Endothelial cell of umbilical vein (primary cell): ENCODE measurements around the gene IGFBP7. TPM values are rescaled to one million over a fixed set of nuclear protein-coding genes. Genes with fewer than 3 reads are reported as not detected.

Experiments used
- BruUV-seq: library from RNA; stranded (reverse); fragments of 400-500 nt; replicated peaks from 2 replicates; lab custom pipeline; 2021; lab: Mats Ljungman, UMichigan
- CTCF ChIA-PET: fragments of 300-600, 350-600 bp; sonication (Branson Sonifier 250); formaldehyde crosslinking; loops from one replicate; lab custom pipeline; 2021; ENCODE audit warnings: antibody characterized with exemption, inconsistent platforms; lab: Charles Lee
- POLR2A ChIA-PET: fragments of 300-600, 350-600 bp; sonication (Branson Sonifier 250); formaldehyde crosslinking; loops from one replicate; lab custom pipeline; 2021; ENCODE audit warnings: antibody characterized with exemption, inconsistent platforms; lab: Charles Lee
- DNase-seq: peaks from one replicate; pipeline ENCODE4 v3.0.0-alpha.2; 2011; ENCODE audit warnings: low read depth, low spot score
- FAIRE-seq: peaks from 2 replicates; lab custom pipeline; 2011; peaks lifted over from hg19 to GRCh38; lab: Jason Lieb, UNC
- H2AFZ ChIP-seq: 2 replicates; pipeline ENCODE4 v1.6.0; 2012; ENCODE audit warnings: low read depth, low read length, control low read depth, inconsistent platforms
- H3K27ac ChIP-seq: 2 replicates; pipeline ENCODE4 v1.5.1; 2011; ENCODE audit warnings: low read depth, mild to moderate bottlenecking, control low read depth, low read length, moderate library complexity; ENCODE audit not compliant: insufficient read depth
- H3K27me3 ChIP-seq, 2 experiments: 2 replicates each; pipeline versions ENCODE4 v1.6.0 to v1.6.1; 2011; ENCODE audit warnings: low read length in 2 of 2, mixed read lengths in 1 of 2; ENCODE audit not compliant: control insufficient read depth in 2 of 2, insufficient read depth in 2 of 2
- H3K36me3 ChIP-seq, 2 experiments: 2 replicates in 1 of 2; 3 replicates in 1 of 2; pipeline ENCODE4 v1.5.1; 2011; ENCODE audit warnings: low read length in 2 of 2, mild to moderate bottlenecking in 1 of 2, moderate library complexity in 1 of 2; ENCODE audit not compliant: control insufficient read depth in 2 of 2, insufficient read depth in 2 of 2; ENCODE audit errors: extremely low read depth in 1 of 2
- H3K4me1 ChIP-seq: 3 replicates; pipeline ENCODE4 v1.5.1; 2011; ENCODE audit warnings: mild to moderate bottlenecking, low read length; ENCODE audit not compliant: control insufficient read depth, insufficient read depth; ENCODE audit errors: extremely low read depth
- H3K4me2 ChIP-seq: 2 replicates; pipeline ENCODE4 v1.6.1; 2011; ENCODE audit warnings: low read length, control low read depth, mixed read lengths; ENCODE audit not compliant: insufficient read depth
- H3K4me3 ChIP-seq, 3 experiments: fragments of 200-600 bp in 1 of 3; sonication (generic), shearing (Covaris generic) in 1 of 3; replicated peaks in 1 of 3; 2 replicates each; pipeline ENCODE4 v1.5.1; 2011 to 2016; ENCODE audit warnings: control low read depth in 3 of 3, low read length in 3 of 3, mild to moderate bottlenecking in 2 of 3, inconsistent platforms in 1 of 3, low read depth in 1 of 3, moderate library complexity in 1 of 3; ENCODE audit not compliant: insufficient read depth in 1 of 3
- H3K79me2 ChIP-seq: 2 replicates; pipeline ENCODE4 v1.6.0; 2012; ENCODE audit warnings: low read length, inconsistent platforms; ENCODE audit not compliant: control insufficient read depth, insufficient read depth
- H3K9ac ChIP-seq: replicated peaks from 2 replicates; pipeline ENCODE3; 2011; ENCODE audit warnings: low read length, control low read depth; ENCODE audit not compliant: insufficient read depth; ENCODE audit errors: extremely low read depth
- H3K9me1 ChIP-seq: replicated peaks from 3 replicates; pipeline ENCODE4 v1.6.0; 2011; ENCODE audit warnings: mild to moderate bottlenecking, low read length; ENCODE audit not compliant: control insufficient read depth, insufficient read depth; ENCODE audit errors: extremely low read depth
- H3K9me3 ChIP-seq: replicated peaks from 2 replicates; pipeline ENCODE4 v1.5.1; 2012; ENCODE audit warnings: low read length, inconsistent platforms; ENCODE audit not compliant: control insufficient read depth, insufficient read depth
- H4K20me1 ChIP-seq: replicated peaks from 2 replicates; pipeline ENCODE3; 2011; ENCODE audit warnings: mild to moderate bottlenecking, low read length; ENCODE audit not compliant: control insufficient read depth, insufficient read depth; ENCODE audit errors: extremely low read depth
- EZH2 ChIP-seq: IDR thresholded peaks from 2 replicates; pipeline ENCODE4 v1.6.1; 2012; ENCODE audit warnings: borderline replicate concordance, low read depth, mild to moderate bottlenecking, moderate library complexity, low read length, inconsistent platforms; ENCODE audit not compliant: severe bottlenecking
- GATA2 ChIP-seq: IDR thresholded peaks from 2 replicates; pipeline ENCODE4 v1.7.0; 2011; ENCODE audit warnings: low read depth, mild to moderate bottlenecking, moderate library complexity, mixed read lengths, low read length; ENCODE audit not compliant: insufficient read length, insufficient read depth
- JUN ChIP-seq: IDR thresholded peaks from 2 replicates; pipeline ENCODE4 v1.6.1; 2011; ENCODE audit warnings: borderline replicate concordance, low read depth; ENCODE audit not compliant: insufficient read length, insufficient read depth
- MYC ChIP-seq: IDR thresholded peaks from one replicate; pipeline ENCODE4 v1.6.1; 2011; ENCODE audit warnings: mild to moderate bottlenecking, low read depth, low read length
- POLR2A ChIP-seq: IDR thresholded peaks from 2 replicates; pipeline ENCODE4 v1.6.1; 2012; ENCODE audit warnings: low read depth, mild to moderate bottlenecking, control low read depth, low read length
- POLR2AphosphoS5 ChIP-seq: IDR thresholded peaks from 2 replicates; pipeline ENCODE4 v1.6.1; 2012; ENCODE audit warnings: low read depth, mild to moderate bottlenecking, control low read depth, low read length, moderate library complexity; ENCODE audit not compliant: insufficient read depth
- dilution Hi-C: fragments of 300-500 bp; cut with MboI; formaldehyde crosslinking; loops from one replicate; pipeline ENCODE4 v1.15.0; 2019; ENCODE audit warnings: low sequenced_read_pairs; ENCODE audit not compliant: extremely low pct_ligation_motif_present
- intact Hi-C: fragments of 100-400 bp; cut with micrococcal nuclease; formaldehyde crosslinking; loops from one replicate; pipeline ENCODE4 v1.10.0; 2022
- polyA plus RNA-seq, 4 experiments: library from polyadenylated mRNA; depleted of rRNA in 3 of 4; stranded (reverse) in 3 of 4; unstranded in 1 of 4; fragments of >200 nt; gene quantifications; 2 replicates each; pipeline versions ENCODE4 v1.2.1 to v1.2.3, GENCODE V29; 2011 to 2012; ENCODE audit warnings: missing spikeins in 1 of 4
- total RNA-seq: library from RNA; stranded (reverse); gene quantifications from 2 replicates; pipeline ENCODE4 v1.2.3, GENCODE V29; 2021
- TF ChIP-seq, protein P1 (sequence below), 2 donors: IDR thresholded peaks; 1 replicate in 1 of 2; 2 replicates in 1 of 2; pipeline ENCODE4 v1.5.1; 2011; ENCODE audit warnings: low read length in 2 of 2, mild to moderate bottlenecking in 2 of 2, moderate library complexity in 2 of 2, control low read depth in 1 of 2, inconsistent platforms in 1 of 2, low read depth in 1 of 2; ENCODE audit not compliant: insufficient read depth in 1 of 2; ENCODE audit errors: extremely low read depth in 1 of 2
- TF ChIP-seq, protein P2 (sequence below): IDR thresholded peaks from 2 replicates; pipeline ENCODE4 v1.6.1; 2011; ENCODE audit not compliant: insufficient read depth, insufficient read length

IGFBP7 gene
- total and polyA plus RNA-seq, 2 donors (not counting 3 experiments of a cell fraction or from before 2014, with no cell fraction given), result 526 to 770 TPM

DNA sequence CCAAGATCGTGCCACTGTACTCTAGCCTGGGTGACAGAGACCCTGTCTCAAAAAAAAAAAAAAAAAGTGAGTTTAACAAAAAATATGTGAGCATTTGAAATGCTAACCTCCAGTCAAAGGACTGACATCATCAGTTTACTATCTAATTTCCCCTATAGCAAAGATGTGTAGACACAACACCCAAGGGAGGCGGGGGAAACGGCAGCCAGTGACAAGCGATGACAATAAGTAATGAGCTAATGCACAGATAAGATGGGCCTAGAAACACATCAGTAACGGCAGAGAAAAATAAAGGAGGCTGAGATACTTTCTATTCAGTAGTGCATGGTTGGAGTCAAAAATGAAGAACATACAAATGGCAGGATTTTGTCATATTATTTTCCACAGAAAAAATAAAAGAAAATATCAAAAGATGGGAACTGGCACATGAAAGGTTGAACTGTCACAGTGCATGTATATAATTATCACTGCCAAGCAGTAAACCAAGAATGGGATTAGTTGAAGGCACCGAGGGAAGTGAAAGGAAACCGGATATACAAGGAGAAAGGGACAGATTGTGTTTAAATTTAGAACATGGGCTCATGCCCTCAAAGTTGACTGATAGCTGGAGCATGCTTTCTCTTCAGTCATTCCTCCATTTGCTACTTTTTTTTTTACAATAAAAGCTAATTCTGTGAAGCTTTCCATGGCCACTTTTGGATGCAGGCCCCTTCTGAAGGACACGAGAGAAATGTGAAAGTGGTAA, 41.8 kb downstream of the IGFBP7 start:
- H3K27ac ChIP-seq, result no peak overlapping the region

More for the DNA sequence above, 41.8 kb downstream of the IGFBP7 start:
- H2AFZ ChIP-seq, result no peak overlapping the region
- peaks cover 57% of the 10 kb centered on the region for H3K79me2 ChIP-seq
- no peak for DNase-seq
- intact Hi-C loops, result no loop called here
- H3K27me3 ChIP-seq, result no peaks in the 10 kb centered on the region
- H3K4me2 ChIP-seq, result no peak overlapping the region
- dilution Hi-C loops, result no loop called here
- H3K4me3 ChIP-seq, result no peak overlapping the region
- no peaks in the 10 kb centered on the region for H3K9me3 ChIP-seq
- H3K4me1 ChIP-seq, result peaks cover 27% of the 10 kb centered on the region
- CTCF ChIA-PET, result interaction anchor here (1.0 kb wide), 1 partner anchor 10 kb away, joined by 3 read pairs; no protein-coding TSS in a partner anchor
- no peaks in the 10 kb centered on the region for H4K20me1 ChIP-seq
- TF ChIP-seq, protein P1, sequence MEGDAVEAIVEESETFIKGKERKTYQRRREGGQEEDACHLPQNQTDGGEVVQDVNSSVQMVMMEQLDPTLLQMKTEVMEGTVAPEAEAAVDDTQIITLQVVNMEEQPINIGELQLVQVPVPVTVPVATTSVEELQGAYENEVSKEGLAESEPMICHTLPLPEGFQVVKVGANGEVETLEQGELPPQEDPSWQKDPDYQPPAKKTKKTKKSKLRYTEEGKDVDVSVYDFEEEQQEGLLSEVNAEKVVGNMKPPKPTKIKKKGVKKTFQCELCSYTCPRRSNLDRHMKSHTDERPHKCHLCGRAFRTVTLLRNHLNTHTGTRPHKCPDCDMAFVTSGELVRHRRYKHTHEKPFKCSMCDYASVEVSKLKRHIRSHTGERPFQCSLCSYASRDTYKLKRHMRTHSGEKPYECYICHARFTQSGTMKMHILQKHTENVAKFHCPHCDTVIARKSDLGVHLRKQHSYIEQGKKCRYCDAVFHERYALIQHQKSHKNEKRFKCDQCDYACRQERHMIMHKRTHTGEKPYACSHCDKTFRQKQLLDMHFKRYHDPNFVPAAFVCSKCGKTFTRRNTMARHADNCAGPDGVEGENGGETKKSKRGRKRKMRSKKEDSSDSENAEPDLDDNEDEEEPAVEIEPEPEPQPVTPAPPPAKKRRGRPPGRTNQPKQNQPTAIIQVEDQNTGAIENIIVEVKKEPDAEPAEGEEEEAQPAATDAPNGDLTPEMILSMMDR (IDR thresholded peaks at IDR 0.05; ENCODE audit: extremely low read depth in 1 of 2, insufficient read depth in 1 of 2, low read depth in 1 of 2, low read length in 2 of 2), result no peak
- no peak for TF ChIP-seq POLR2AphosphoS5
- TF ChIP-seq JUN, result no peak
- no peak for TF ChIP-seq EZH2
- no peak for TF ChIP-seq GATA2
- TF ChIP-seq, protein P2, sequence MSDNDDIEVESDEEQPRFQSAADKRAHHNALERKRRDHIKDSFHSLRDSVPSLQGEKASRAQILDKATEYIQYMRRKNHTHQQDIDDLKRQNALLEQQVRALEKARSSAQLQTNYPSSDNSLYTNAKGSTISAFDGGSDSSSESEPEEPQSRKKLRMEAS, result no peak
- TF ChIP-seq POLR2A, result no peak
- TF ChIP-seq MYC, result no peak
- H3K9me1 ChIP-seq, result no peaks in the 10 kb centered on the region
- peaks cover 0 to 6% of the 10 kb centered on the region in 2 experiments for H3K36me3 ChIP-seq
- FAIRE-seq, result no peak
- no TSS peak for BruUV-seq
- no peak overlapping the region for H3K9ac ChIP-seq
- POLR2A ChIA-PET, result no interaction called here
